H1 (cell line): Measurements from ENCODE around the gene COL5A2.

ENCODE experiments used
- ATF3 ChIP-seq: IDR thresholded peaks from 2 replicates; pipeline ENCODE4 v1.6.1; 2011; ENCODE audit warnings: low read depth, mild to moderate bottlenecking, low read length; ENCODE audit not compliant: insufficient read depth
- CEBPB ChIP-seq: IDR thresholded peaks from 2 replicates; pipeline ENCODE4 v1.6.1; 2012; ENCODE audit warnings: low read depth, low read length
- CTCF ChIP-seq, 3 experiments: IDR thresholded peaks; 1 replicate in 2 of 3; 2 replicates in 1 of 3; pipeline versions ENCODE4 v1.5.1 to v1.6.1; 2011; ENCODE audit warnings: low read length in 3 of 3, mild to moderate bottlenecking in 3 of 3, inconsistent platforms in 2 of 3, low read depth in 1 of 3, moderate library complexity in 1 of 3; ENCODE audit not compliant: insufficient read depth in 1 of 3; ENCODE audit errors: control extremely low read depth in 1 of 3
- EP300 ChIP-seq, 2 experiments: IDR thresholded peaks; 1 replicate in 1 of 2; 2 replicates in 1 of 2; pipeline ENCODE4 v1.6.1; 2011 to 2012; ENCODE audit warnings: low read depth in 2 of 2, low read length in 2 of 2, mild to moderate bottlenecking in 2 of 2, borderline replicate concordance in 1 of 2, inconsistent platforms in 1 of 2, moderate library complexity in 1 of 2
- POLR2AphosphoS5 ChIP-seq: IDR thresholded peaks from 2 replicates; pipeline ENCODE4 v1.6.1; 2011; ENCODE audit warnings: low read depth, low read length

GRCh38 chr2:189137519-189137918 is 42.0 kb downstream of the COL5A2 start:
- TF ChIP-seq ATF3: no peak
- no peak for TF ChIP-seq POLR2AphosphoS5
- no peak for TF ChIP-seq EP300 (IDR thresholded peaks at IDR 0.05; ENCODE audit: borderline replicate concordance in 1 of 2, low read depth in 2 of 2, low read length in 2 of 2)
- TF ChIP-seq CEBPB: peak; percentile 74; the same call in 1 of the 2 replicates
- no peak for TF ChIP-seq CTCF (IDR thresholded peaks at IDR 0.05; ENCODE audit: control extremely low read depth in 1 of 3, insufficient read depth in 1 of 3, low read depth in 1 of 3, low read length in 3 of 3)
